ENCODE results near the gene MAPKAPK3.

MAPKAPK3 gene

GRCh38 chr3:50617911-50618481 lies 1.0 kb downstream of the MAPKAPK3 start:
- in situ Hi-C loops (cut with HindIII; ENCODE audit: low sequenced_read_pairs) = no loop called here
- no peak for TF ChIP-seq CTCF (IDR thresholded peaks at IDR 0.05; ENCODE audit: low read depth, low read length)
- DNase-seq (ENCODE audit: low read depth, low spot score) = no peak
- peak overlapping the region; percentile 72 for H3K4me3 ChIP-seq (ENCODE audit: low read depth, low read length)

- TF ChIP-seq CTCF (IDR thresholded peaks at IDR 0.05; ENCODE audit: low read depth, low read length) = no peak
- in situ Hi-C loops (cut with HindIII; ENCODE audit: low sequenced_read_pairs) = no loop called here
- no peak for DNase-seq (ENCODE audit: low read depth, low spot score)
- H3K4me3 ChIP-seq (ENCODE audit: low read depth, low read length) = no peak overlapping the region
Observed at GRCh38 chr3:50620420-50620819, 3.5 kb downstream of the MAPKAPK3 start.

GRCh38 chr3:50620820-50621219 lies 3.9 kb downstream of the MAPKAPK3 start:
- no peak overlapping the region for H3K4me3 ChIP-seq (ENCODE audit: low read depth, low read length)
- in situ Hi-C loops (cut with HindIII; ENCODE audit: low sequenced_read_pairs) = no loop called here
- no peak for TF ChIP-seq CTCF (IDR thresholded peaks at IDR 0.05; ENCODE audit: low read depth, low read length)
- DNase-seq (ENCODE audit: low read depth, low spot score) = no peak

GRCh38 chr3:50622881-50623280 lies 5.9 kb downstream of the MAPKAPK3 start:
- in situ Hi-C loops (cut with HindIII; ENCODE audit: low sequenced_read_pairs) = no loop called here
- TF ChIP-seq CTCF (IDR thresholded peaks at IDR 0.05; ENCODE audit: low read depth, low read length) = no peak
- no peak for DNase-seq (ENCODE audit: low read depth, low spot score)
- H3K4me3 ChIP-seq (ENCODE audit: low read depth, low read length) = no peak overlapping the region

- H3K4me3 ChIP-seq (ENCODE audit: low read depth, low read length) = no peak overlapping the region
- DNase-seq (ENCODE audit: low read depth, low spot score) = no peak
- in situ Hi-C loops (cut with HindIII; ENCODE audit: low sequenced_read_pairs) = no loop called here
- TF ChIP-seq CTCF (IDR thresholded peaks at IDR 0.05; ENCODE audit: low read depth, low read length) = no peak
Observed at GRCh38 chr3:50623840-50624474, 7.0 kb downstream of the MAPKAPK3 start.

GRCh38 chr3:50624634-50625033 lies 7.7 kb downstream of the MAPKAPK3 start:
- in situ Hi-C loops (cut with HindIII; ENCODE audit: low sequenced_read_pairs) = no loop called here
- H3K4me3 ChIP-seq (ENCODE audit: low read depth, low read length) = no peak overlapping the region
- TF ChIP-seq CTCF (IDR thresholded peaks at IDR 0.05; ENCODE audit: low read depth, low read length) = no peak
- DNase-seq (ENCODE audit: low read depth, low spot score) = no peak
